PFSK-1 (cell line): ENCODE measurements around the gene USB1.

ENCODE experiments used
- FOXP2 ChIP-seq: optimal IDR thresholded peaks from 2 replicates; pipeline ENCODE3; 2011; ENCODE audit warnings: borderline replicate concordance, control low read depth, inconsistent platforms; ENCODE audit not compliant: insufficient read depth; ENCODE audit errors: extremely low read length, extremely low read depth
- POLR2AphosphoS5 ChIP-seq: IDR thresholded peaks from 2 replicates; pipeline ENCODE4 v1.6.1; 2012; ENCODE audit warnings: low read depth, mild to moderate bottlenecking, control low read depth, low read length, moderate library complexity
- REST ChIP-seq, 2 experiments: IDR thresholded peaks; 2 replicates each; pipeline versions ENCODE4 v1.6.1 to v1.8.0; 2011 to 2012; ENCODE audit warnings: low read depth in 2 of 2, low read length in 2 of 2, control low read depth in 1 of 2, inconsistent platforms in 1 of 2, mild to moderate bottlenecking in 1 of 2, moderate library complexity in 1 of 2; ENCODE audit not compliant: insufficient read depth in 1 of 2
- SIN3A ChIP-seq: IDR thresholded peaks from 2 replicates; pipeline ENCODE4 v1.6.1; 2012; ENCODE audit warnings: mild to moderate bottlenecking, low read length, moderate library complexity, borderline replicate concordance; ENCODE audit not compliant: insufficient read depth
- TAF1 ChIP-seq: IDR thresholded peaks from 2 replicates; pipeline ENCODE4 v1.6.1; 2012; ENCODE audit warnings: low read length, control low read depth, borderline replicate concordance; ENCODE audit not compliant: insufficient read depth

Gene USB1

GRCh38 chr16:57994778-57995177 is 6.4 kb upstream of the USB1 start:
- no peak for TF ChIP-seq FOXP2
- no peak for TF ChIP-seq SIN3A
- TF ChIP-seq POLR2AphosphoS5: no peak
- no peak for TF ChIP-seq TAF1
- TF ChIP-seq REST (IDR thresholded peaks at IDR 0.05; ENCODE audit: insufficient read depth in 1 of 2, low read depth in 2 of 2, low read length in 2 of 2): no peak

- TF ChIP-seq SIN3A (no peak), TAF1 (no peak), POLR2AphosphoS5 (no peak), FOXP2 (no peak), REST (IDR thresholded peaks at IDR 0.05; ENCODE audit: insufficient read depth in 1 of 2, low read depth in 2 of 2, low read length in 2 of 2) (no peak)
Measured at GRCh38 chr16:57995721-57996405, 5.3 kb upstream of the USB1 start.

GRCh38 chr16:57996406-57997175 is 4.6 kb upstream of the USB1 start:
- TF ChIP-seq POLR2AphosphoS5: no peak
- TF ChIP-seq FOXP2: no peak
- TF ChIP-seq TAF1: no peak
- TF ChIP-seq REST (IDR thresholded peaks at IDR 0.05; ENCODE audit: insufficient read depth in 1 of 2, low read depth in 2 of 2, low read length in 2 of 2): no peak
- TF ChIP-seq SIN3A: no peak

- TF ChIP-seq TAF1 (no peak), FOXP2 (no peak), REST (IDR thresholded peaks at IDR 0.05; ENCODE audit: insufficient read depth in 1 of 2, low read depth in 2 of 2, low read length in 2 of 2) (no peak), POLR2AphosphoS5 (no peak)
Measured at GRCh38 chr16:57997176-57997527, 4.1 kb upstream of the USB1 start.
